NCI-H748 treated with DMSO at 0.1 percent for 48 hours (cell line): ENCODE results near the gene ZNF831.
A peak's percentile ranks its signal among the peaks of the same experiment; 100 is the strongest.

Experiments used
- DNase-seq: peaks from one replicate; lab custom pipeline; 2025; lab: John Stamatoyannopoulos, UW

ZNF831 gene

GRCh38 chr20:59157531-59157930 lies 6.1 kb upstream of the ZNF831 start:
- DNase-seq = no peak

GRCh38 chr20:59157961-59158541 lies 5.6 kb upstream of the ZNF831 start:
- no peak for DNase-seq

GRCh38 chr20:59158673-59159072 lies 4.9 kb upstream of the ZNF831 start:
- DNase-seq = no peak

DNA sequence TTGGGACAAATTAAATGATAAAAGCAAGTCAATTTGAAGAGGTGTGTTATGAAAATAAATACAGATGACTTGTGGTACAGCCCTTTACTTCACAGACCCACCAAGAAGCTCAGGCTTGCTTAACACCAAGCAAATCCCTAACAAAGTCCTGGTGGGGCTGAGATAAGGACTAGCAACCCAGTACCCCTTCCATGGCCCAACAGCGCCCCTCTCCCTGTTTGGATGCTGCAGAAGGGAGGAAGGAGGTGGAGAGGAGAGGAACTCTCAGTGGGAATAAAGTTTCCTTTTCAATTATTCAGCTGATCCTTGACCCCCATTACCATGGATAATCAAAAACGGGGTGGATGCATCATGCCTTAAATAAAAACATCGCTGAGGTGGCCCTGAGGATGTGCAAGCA lies 4.5 kb upstream of the ZNF831 start:
- DNase-seq = no peak

DNA sequence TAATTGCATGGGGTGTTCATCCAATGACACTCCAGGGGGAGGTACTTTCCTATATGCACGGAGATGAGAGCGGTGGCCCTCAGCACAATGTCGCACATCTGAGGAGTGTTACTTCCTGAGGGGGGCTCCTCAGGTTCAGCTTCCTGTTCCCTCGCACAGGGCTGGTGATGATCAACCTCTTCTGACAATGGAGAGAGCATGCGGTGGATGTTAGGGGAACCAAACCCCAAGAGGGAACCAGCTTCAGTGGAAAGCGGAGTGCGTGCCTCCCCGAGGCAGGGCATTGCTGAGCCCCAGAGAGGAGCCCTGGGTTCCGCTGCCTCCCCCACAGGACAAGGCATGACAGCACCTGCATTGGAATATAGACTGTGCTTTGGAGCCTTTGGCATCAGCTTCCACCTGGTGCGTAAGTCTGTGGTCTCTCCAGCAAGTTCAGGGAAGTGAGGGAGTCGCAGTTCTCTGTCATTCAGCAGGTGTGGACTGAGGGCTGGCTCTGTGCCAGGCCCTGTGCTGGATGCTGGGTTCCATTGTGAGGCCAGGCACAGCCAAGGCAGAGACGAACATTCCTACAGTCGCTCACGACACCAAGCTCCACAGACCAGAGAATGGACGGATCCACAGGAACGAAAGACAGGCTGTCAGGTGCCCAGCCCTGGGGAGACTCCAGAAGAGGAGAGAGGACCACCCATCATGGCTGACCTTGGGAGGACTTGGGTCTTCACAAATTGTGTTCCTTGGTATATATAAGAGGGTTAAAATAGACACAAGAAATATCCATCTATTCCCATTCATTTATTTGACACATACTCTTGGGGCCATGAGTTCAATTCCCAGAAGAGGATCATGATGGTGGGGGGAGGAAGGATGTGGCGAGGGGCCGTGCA lies 3.9 kb upstream of the ZNF831 start:
- DNase-seq = peak; percentile 10

- DNase-seq = no peak
These were observed 3.1 kb upstream of the ZNF831 start for GRCh38 chr20:59160389-59161115.

- DNase-seq = no peak
These were observed 1.9 kb upstream of the ZNF831 start for GRCh38 chr20:59161721-59162120.

- no peak for DNase-seq
These were observed 1.2 kb downstream of the ZNF831 start for GRCh38 chr20:59164686-59165391.

DNA sequence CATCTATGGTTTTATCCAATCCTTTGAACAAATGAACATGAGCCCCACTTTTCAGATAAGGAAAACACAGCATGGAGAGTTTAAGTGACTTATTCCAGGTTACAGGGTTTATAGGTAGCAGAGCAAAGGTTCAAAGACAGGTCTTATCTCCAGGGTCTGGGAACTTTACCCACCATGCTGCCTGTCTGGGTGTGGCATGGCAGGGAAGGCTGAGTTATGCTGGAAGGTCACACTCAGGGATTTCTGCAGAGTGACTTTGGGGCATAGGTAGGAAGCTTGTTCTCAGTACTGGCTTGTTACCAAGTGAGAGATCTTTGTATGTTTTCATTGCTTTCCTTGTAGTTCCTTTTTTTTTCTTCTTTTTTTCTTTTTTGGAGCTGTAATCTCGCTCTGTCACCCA lies 1.8 kb downstream of the ZNF831 start:
- no peak for DNase-seq

GRCh38 chr20:59165891-59166709 lies 2.5 kb downstream of the ZNF831 start:
- DNase-seq = no peak

DNA sequence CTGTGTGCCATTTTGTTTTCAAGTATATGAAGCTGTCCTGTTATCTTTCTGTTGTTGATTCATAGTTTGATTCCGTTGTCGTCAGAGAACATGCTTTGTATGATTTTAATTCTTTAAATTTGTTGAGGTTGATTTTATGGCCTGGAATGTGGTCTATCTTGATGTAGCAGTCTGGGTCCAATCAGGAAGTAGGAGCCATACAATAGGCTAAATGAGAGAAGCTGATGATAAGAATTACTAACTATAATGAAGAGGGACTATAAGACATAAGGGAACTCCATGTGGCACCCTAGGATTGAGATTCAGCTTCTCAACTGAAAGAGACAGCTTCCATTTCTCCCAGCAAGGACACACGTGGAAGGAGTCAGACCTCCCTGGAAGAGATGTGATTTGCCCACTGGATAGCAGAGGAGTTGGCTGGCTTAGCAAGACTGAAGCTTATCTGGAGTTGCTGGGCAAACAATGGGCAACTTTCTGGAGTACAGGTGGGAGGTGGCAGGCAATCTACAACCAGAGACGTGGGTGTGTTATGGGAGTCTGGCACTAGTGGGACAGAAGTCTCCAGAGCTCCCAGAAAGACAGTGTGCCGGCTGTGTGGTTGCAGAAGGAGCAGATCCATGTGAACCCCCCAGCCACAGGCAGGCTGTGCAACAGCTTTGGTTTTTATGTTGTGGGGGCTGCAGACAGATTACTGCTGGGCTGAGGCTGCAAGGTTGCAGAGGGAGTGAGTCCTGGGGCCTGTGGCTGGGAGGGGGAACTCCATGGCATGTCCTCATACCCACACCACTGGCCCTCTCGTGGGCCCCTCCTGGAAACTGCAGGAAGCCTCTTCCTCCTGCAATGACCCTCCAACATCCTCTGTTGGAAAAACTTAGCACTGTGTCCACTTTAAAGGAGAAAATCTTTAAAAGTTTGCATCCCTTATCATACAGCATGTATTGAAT lies 7.1 kb downstream of the ZNF831 start:
- DNase-seq = no peak

GRCh38 chr20:59171986-59172385 lies 8.4 kb downstream of the ZNF831 start:
- DNase-seq = no peak

- DNase-seq = no peak
These were observed 10.4 kb downstream of the ZNF831 start for GRCh38 chr20:59173938-59174491.

- DNase-seq = no peak
These were observed 11.4 kb downstream of the ZNF831 start for GRCh38 chr20:59175002-59175401.

DNA sequence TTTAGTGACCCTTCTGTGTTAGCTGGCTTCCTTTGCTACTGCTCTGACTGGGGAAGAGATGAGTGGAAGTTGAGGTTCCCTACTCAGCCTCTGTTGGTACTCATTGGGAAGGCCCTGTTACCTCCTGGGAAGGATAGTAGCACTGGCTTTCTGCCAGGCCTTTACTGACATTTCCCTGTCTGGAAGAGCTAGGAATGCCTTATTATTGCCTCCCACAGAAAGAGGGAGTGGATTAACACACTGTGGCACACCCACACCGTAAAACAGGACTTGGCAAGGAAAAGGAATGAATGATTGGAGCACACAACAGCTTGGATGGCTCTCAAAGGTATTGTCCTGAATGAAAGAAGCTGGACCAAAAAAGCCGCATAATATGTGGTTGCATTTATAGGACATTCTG lies 12.2 kb downstream of the ZNF831 start:
- DNase-seq = no peak

DNA sequence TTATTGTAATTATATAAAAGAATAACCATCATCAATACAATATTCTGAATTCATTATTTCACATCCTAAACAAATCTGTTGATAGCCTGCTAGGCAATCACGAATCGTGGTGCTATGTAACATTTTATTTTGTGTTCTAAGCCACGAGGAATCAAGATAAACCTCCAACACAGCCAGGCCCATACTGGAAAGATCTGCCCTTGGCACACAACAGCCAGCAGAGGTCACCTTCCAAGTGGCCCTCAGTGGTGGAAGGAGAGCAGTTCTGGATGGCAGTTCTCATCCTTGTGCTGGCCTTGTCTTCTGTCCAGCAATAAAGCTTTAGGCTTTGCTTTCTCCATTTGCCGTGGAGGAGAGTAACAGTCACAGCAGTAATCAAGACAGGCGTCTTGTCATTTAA lies 13.2 kb downstream of the ZNF831 start:
- DNase-seq = no peak

DNA sequence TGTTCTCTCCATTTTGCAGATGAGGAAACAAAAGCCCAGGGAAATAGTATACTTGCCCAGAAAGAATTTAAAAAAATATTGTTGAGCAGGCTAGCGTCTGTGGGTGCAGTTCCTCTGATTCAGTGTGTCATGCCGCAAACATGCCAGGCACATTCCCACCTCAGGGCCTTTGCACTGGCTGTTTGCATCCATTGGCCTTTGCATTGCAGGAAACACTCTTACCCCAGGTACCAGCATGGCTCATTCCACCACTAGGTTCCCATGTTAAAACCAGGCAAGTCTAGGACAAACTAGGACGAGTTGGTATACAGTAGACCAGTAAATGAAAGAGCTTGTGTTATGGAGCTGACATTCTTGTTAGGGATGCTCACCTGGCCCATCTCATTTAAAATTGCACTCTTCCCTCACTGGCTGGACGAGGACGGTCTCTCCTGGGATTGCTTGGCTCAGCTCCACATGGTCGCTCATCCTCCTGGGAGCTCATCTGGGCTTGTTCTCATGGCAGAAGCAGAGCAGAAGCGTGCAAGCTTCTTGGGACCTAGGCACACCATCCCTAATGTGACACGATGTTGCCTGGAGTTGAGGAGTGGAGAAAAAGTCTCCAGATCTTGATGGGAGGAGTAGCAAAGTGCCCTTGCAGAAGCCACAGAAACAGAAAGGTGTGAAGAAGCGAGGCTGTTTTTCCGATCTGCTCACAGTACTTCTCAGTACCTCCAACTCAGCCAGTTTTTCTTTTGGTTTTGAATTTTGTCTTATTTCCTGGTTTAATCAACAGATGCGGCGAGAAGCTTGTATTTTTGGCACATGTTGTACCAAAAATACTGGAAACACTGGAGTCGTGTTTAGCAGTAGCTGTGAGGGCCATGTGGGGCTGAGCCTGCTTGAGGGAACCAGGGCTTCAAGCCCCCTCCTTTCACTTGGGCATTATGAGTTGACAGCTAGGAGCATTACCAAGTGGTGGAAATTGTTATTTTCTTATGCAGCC lies 13.9 kb downstream of the ZNF831 start:
- no peak for DNase-seq

- no peak for DNase-seq
These were observed 15.5 kb downstream of the ZNF831 start for GRCh38 chr20:59178983-59179595.
